ENCODE data around the gene AK8.

The AK8 gene

DNA sequence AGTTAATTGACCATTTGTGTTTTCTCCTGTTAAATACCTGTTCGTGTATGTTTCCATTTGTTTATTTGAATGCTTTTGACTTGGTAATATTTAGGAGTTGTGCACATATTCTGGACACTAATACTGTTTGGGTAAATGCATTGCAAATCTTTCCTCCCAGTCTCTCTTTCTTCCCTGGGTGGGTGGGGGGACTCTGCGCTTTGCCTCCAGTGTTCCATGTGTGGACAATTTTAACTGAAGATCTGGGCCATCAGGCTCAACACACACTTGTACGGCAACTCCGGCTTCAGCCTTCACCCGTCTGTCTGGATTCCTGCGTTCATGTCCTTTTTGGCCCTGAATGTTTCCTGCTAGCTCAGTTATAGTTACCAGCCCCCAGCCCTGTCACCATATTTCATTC lies 167.8 kb downstream of the AK8 start:
- Mint-ChIP-seq H3K4me3 (no peak overlapping the region), H3K36me3 (no peaks in the 10 kb centered on the region), H3K4me1 (no peaks in the 10 kb centered on the region), H3K27me3 (peaks cover 35% of the 10 kb centered on the region), H3K27ac (no peak overlapping the region), H3K9me3 (no peaks in the 10 kb centered on the region)
- no peak for ATAC-seq

GRCh38 chr9:132708769-132709430 lies 169.2 kb downstream of the AK8 start:
- Mint-ChIP-seq H3K36me3 (no peaks in the 10 kb centered on the region), H3K27me3 (peaks cover 49% of the 10 kb centered on the region), H3K4me1 (no peaks in the 10 kb centered on the region), H3K9me3 (no peaks in the 10 kb centered on the region), H3K27ac (no peak overlapping the region), H3K4me3 (no peak overlapping the region)
- ATAC-seq: no peak

DNA sequence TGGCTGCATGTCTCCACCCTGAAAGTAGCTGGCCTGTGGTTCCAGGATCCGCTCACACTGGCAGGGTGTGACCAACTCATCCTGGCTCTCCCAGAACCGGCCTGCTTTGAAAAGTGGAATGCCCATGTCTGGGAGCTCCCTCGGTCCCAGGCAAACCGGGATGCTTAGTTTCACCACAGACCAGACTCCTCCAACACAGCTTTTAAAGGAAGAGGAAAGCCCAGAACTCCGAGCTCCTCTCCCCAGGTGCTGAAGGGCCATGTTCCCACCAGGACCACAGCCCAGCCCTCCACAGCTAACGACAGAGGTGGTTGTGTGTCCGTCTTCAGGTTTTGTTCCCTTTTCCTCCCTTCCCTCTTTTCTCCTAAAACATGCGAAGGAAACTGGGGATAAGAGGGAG lies 169.8 kb downstream of the AK8 start:
- H3K4me1 Mint-ChIP-seq: no peaks in the 10 kb centered on the region
- H3K27me3 Mint-ChIP-seq: peaks cover 45% of the 10 kb centered on the region
- no peak overlapping the region for H3K4me3 Mint-ChIP-seq

DNA sequence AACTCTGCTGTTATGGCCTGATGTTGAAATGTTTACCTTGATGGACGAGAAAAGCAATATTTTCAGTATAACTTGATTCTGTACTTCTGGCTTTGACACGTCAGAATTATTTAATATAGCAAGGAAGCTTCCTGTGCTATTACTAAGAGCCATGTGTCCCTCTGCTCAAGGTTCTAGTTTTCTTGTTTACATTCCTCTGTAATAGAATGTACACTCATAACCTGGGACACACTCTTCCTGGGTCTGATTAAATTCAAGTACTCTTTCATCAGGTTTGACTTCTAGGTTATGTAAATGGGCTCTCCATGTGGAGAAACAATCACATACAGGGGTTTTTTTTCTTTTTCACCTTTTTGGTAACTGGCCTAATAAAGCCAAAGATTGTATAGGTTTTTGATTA lies 174.7 kb downstream of the AK8 start:
- H3K4me3 Mint-ChIP-seq: no peak overlapping the region
- peaks cover 3% of the 10 kb centered on the region for H3K9me3 Mint-ChIP-seq
- peaks cover 30% of the 10 kb centered on the region for H3K27me3 Mint-ChIP-seq
- no peak overlapping the region for H3K27ac Mint-ChIP-seq
- no peaks in the 10 kb centered on the region for H3K4me1 Mint-ChIP-seq
- no peak for ATAC-seq
- no peaks in the 10 kb centered on the region for H3K36me3 Mint-ChIP-seq

More for the DNA sequence above, 169.8 kb downstream of the AK8 start:
- Mint-ChIP-seq H3K36me3 (no peaks in the 10 kb centered on the region), H3K27ac (no peak overlapping the region), H3K9me3 (no peaks in the 10 kb centered on the region)
- no peak for ATAC-seq

DNA sequence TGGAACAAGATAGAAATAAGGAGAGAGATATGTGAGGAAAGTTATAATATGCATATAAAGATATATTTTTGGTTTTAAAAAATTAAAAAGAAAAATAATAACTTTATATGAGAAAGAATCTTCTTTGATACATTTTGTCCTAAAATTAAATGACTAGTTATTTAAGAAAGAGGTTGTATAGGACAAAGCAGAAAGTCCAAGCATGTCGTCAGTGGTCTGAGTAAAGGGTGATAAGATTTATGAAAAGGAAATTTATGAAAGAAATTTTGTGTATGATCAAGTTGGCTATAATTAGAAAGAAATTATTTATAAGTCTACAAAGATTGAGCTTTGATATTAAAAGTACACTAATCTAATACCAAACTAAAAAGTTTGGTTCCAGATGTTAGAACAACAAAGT lies 175.8 kb downstream of the AK8 start:
- Mint-ChIP-seq H3K4me1 (no peaks in the 10 kb centered on the region), H3K36me3 (no peaks in the 10 kb centered on the region), H3K9me3 (peaks cover 10% of the 10 kb centered on the region), H3K27ac (no peak overlapping the region), H3K27me3 (peaks cover 30% of the 10 kb centered on the region), H3K4me3 (no peak overlapping the region)
- ATAC-seq: no peak

- no peak for ATAC-seq
- Mint-ChIP-seq H3K27ac (no peak overlapping the region), H3K27me3 (peaks cover 13% of the 10 kb centered on the region), H3K36me3 (peaks cover 6% of the 10 kb centered on the region), H3K9me3 (peaks cover 19% of the 10 kb centered on the region), H3K4me1 (no peaks in the 10 kb centered on the region), H3K4me3 (no peak overlapping the region)
These were observed 178.1 kb downstream of the AK8 start for GRCh38 chr9:132699956-132700355.

DNA sequence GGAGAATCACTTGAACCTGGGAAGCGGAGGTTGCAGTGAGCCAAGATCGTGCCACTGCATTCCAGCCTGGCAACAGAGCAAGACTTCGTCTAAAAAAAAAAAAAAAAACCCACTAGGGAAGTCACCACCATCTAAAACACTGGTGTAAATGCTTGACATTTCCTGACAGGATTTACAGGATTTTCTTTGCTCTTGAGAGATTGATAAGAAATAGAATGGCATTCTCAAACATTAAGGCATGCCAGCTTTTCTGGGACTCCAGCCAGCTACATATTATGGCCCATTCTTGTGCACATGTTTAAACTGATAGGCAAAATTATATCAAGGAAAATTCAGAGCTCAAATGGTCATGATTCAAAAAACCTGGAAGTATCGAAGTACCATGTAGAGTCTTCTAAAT lies 179.1 kb downstream of the AK8 start:
- Mint-ChIP-seq H3K9me3 (peaks cover 20% of the 10 kb centered on the region), H3K4me1 (no peaks in the 10 kb centered on the region), H3K27ac (no peak overlapping the region), H3K27me3 (peaks cover 4% of the 10 kb centered on the region), H3K4me3 (no peak overlapping the region), H3K36me3 (peaks cover 11% of the 10 kb centered on the region)
- no peak for ATAC-seq

GRCh38 chr9:132697230-132697629 lies 180.9 kb downstream of the AK8 start:
- H3K36me3 Mint-ChIP-seq: peaks cover 18% of the 10 kb centered on the region
- no peak for ATAC-seq
- no peak overlapping the region for H3K4me3 Mint-ChIP-seq
- peaks cover 20% of the 10 kb centered on the region for H3K9me3 Mint-ChIP-seq
- H3K27me3 Mint-ChIP-seq: no peaks in the 10 kb centered on the region
- no peaks in the 10 kb centered on the region for H3K4me1 Mint-ChIP-seq
- no peak overlapping the region for H3K27ac Mint-ChIP-seq

- H3K4me1 Mint-ChIP-seq: no peaks in the 10 kb centered on the region
- no peak overlapping the region for H3K4me3 Mint-ChIP-seq
- ATAC-seq: no peak
- H3K36me3 Mint-ChIP-seq: peaks cover 48% of the 10 kb centered on the region
- H3K27me3 Mint-ChIP-seq: no peaks in the 10 kb centered on the region
- H3K27ac Mint-ChIP-seq: no peak overlapping the region
- H3K9me3 Mint-ChIP-seq: peaks cover 20% of the 10 kb centered on the region
These were observed 183.9 kb downstream of the AK8 start for GRCh38 chr9:132694144-132694543.

GRCh38 chr9:132690696-132691095 lies 187.4 kb downstream of the AK8 start:
- Mint-ChIP-seq H3K27me3 (no peaks in the 10 kb centered on the region), H3K9me3 (peaks cover 2% of the 10 kb centered on the region), H3K36me3 (peaks cover 73% of the 10 kb centered on the region), H3K4me3 (no peak overlapping the region), H3K27ac (no peak overlapping the region), H3K4me1 (no peaks in the 10 kb centered on the region)
- ATAC-seq: no peak

DNA sequence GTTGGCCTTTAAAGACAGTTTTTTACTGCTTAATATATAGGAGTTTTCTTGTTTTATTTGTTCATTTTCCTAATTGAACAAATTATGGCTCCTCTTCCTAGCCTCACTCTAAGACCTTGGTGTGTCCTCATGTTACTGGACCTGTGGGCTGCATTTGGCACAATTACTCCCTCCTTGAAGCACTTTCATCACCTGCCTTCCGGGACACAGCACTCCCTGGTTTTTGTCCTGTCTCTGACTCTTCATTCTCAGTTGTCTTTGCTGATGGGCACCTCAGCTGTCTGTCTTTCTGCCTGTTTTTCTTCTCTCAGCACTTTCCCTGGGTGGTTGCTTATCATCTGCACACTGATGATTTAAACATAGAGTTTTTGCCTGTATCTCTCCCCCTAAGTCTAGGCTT lies 194.2 kb downstream of the AK8 start:
- H3K27ac Mint-ChIP-seq: no peak overlapping the region
- no peak for ATAC-seq
- peaks cover 69% of the 10 kb centered on the region for H3K36me3 Mint-ChIP-seq

GRCh38 chr9:132681561-132681960 lies 196.5 kb downstream of the AK8 start:
- H3K36me3 Mint-ChIP-seq: peaks cover 49% of the 10 kb centered on the region

More for the DNA sequence above, 194.2 kb downstream of the AK8 start:
- Mint-ChIP-seq H3K4me3 (no peak overlapping the region), H3K9me3 (no peaks in the 10 kb centered on the region), H3K27me3 (no peaks in the 10 kb centered on the region), H3K4me1 (peaks cover 6% of the 10 kb centered on the region)

GRCh38 chr9:132679946-132680625 lies 198.0 kb downstream of the AK8 start:
- peaks cover 37% of the 10 kb centered on the region for H3K36me3 Mint-ChIP-seq
- no peak for ATAC-seq
- H3K9me3 Mint-ChIP-seq: no peaks in the 10 kb centered on the region
- no peaks in the 10 kb centered on the region for H3K27me3 Mint-ChIP-seq
- peaks cover 22% of the 10 kb centered on the region for H3K4me1 Mint-ChIP-seq
- H3K4me3 Mint-ChIP-seq: no peak overlapping the region
- H3K27ac Mint-ChIP-seq: no peak overlapping the region

More at GRCh38 chr9:132681561-132681960, 196.5 kb downstream of the AK8 start:
- ATAC-seq: no peak
- H3K9me3 Mint-ChIP-seq: no peaks in the 10 kb centered on the region
- H3K4me1 Mint-ChIP-seq: peaks cover 14% of the 10 kb centered on the region
- H3K27me3 Mint-ChIP-seq: no peaks in the 10 kb centered on the region
- H3K27ac Mint-ChIP-seq: no peak overlapping the region
- no peak overlapping the region for H3K4me3 Mint-ChIP-seq

- H3K4me1 Mint-ChIP-seq: peaks cover 32% of the 10 kb centered on the region
- H3K27ac Mint-ChIP-seq: no peak overlapping the region
- peaks cover 21% of the 10 kb centered on the region for H3K36me3 Mint-ChIP-seq
- no peak for ATAC-seq
- no peaks in the 10 kb centered on the region for H3K9me3 Mint-ChIP-seq
- H3K4me3 Mint-ChIP-seq: no peak overlapping the region
- no peaks in the 10 kb centered on the region for H3K27me3 Mint-ChIP-seq
These were observed 200.1 kb downstream of the AK8 start for GRCh38 chr9:132677976-132678375.
